Activated T-helper 1 cell treated with anti-CD3 and anti-CD28 coated beads, Interleukin-2, amount 50 U/mL, for 16 hours (primary cell): Measurements from ENCODE around the gene ZNF473.

ENCODE experiments used
- DNase-seq, 2 donors: peaks; one replicate each; pipeline ENCODE4 v3.0.0-alpha.2; 2020; ENCODE audit warnings: low read depth in 1 of 2, low spot score in 1 of 2

Gene ZNF473

DNA sequence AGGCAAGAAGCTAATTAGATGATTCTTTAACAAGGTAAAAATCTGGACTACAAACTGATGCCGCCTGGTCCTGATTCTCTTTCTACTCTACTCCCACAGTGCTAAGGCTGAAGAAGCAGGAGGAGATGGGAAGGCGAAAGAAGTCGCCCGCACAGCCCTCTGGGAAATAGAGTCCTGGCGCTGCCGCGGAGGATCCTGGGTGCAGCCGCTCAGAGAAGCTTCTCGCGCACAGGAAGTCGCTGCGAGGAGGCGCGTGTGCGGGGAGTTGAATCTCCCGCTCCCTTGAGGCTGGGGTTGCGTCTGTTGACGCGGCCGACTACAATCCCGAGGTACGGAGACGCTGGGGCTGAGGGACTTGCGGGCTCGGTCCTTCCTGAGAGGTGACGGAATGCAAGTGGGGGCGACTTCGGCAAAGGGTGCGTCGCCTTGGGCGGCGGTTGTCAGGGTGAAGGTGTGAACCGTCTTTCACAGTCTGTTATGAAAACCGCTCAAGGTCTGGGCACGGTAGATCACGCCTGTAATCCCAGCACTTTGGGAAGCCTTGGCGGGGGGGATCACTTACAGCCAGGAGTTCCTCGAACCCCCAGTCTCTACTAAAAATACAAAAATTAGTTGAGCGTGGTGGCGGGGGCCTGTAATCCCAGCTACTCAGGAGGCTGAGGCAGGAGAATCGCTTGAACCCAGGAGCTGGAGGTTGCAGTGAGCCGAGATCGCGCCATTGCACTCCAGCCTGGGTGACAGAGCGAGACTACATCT lies at the start of gene ZNF473:
Gene ZNF473, plus strand, starts transcription at position 212 of the 756 bp plus-strand sequence. CDS start 5,078 bp downstream, outside the sequence.
- peak; percentile 84 to 85 for DNase-seq

DNA sequence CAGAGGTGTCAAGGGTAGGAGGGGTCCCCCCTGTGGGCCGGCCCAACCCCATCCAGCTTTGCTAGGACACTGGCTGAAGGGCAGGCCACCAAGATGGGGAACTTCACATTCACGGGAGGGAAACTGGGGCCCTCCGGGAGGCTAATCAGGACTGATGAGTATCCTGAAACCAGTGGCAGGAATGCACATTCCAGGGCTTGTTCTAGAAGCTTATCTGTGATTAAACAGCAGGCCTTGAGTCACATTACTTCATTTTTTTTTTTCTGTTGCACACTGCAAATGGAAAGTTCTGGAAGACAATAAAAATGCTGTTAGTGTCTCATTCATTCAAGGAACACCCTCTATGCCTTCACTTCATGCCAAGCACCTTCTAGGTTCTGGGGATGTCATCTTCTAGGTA lies 49.3 kb upstream of the ZNF473 start:
- no peak for DNase-seq

DNA sequence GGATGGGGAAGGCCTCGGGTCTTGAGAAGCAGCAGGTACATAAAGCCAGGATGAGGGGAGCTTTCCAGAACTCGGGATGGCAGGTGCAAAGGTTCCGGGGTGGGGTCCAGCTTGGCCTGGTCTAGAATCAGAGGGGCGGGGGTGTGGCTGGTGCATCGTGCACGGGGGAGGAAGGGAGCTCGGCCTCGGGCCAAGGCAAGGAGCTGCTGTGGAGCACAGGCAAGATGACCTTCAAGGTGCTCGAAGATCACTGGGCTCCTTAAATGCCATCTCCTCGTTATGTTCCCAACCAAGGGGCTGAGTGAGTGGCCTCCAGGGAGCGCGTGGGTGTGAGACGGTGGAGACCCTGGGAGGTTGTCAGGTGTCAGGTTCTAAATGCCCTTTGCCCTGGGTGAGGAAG lies 48.7 kb upstream of the ZNF473 start:
- no peak for DNase-seq

DNA sequence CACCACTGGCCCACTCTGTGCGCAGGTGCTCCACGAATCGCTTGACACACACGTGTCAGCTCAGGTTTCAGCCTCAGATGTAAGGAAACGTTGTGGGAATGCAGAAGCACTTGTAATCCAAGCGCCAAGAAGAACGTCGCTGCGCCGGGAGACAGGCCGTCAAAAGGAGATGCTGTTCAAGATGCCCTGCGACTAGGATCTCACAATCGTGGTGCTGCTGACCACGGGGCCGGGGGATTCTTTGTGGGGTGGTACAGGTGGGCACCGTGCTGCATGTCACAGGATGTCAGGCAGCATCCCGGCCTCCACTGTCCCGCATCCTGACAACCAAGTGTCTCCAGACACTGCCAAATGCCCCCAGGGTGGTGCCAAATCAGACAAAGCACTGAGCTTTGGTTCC lies 47.9 kb upstream of the ZNF473 start:
- DNase-seq, result no peak

DNA sequence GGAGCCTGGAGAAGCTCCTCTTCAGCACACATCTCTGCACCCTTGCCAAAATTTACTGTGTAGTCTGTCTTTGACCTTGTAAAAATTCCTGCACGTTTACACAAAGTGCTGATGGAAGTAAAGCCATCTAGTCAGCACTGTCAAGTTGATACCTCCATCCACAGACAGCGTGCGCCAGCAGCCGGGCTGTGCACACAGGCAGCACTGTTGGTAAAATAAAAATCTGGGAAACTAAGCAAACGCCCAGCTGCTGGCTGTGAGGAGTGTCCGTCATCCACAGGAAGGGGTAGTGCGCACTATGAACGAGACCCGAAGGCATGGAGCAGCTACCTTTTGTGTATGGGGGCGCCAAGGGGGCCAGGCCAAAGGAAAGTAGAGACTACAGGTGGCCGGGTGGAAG lies 47.5 kb upstream of the ZNF473 start:
- no peak for DNase-seq

DNA sequence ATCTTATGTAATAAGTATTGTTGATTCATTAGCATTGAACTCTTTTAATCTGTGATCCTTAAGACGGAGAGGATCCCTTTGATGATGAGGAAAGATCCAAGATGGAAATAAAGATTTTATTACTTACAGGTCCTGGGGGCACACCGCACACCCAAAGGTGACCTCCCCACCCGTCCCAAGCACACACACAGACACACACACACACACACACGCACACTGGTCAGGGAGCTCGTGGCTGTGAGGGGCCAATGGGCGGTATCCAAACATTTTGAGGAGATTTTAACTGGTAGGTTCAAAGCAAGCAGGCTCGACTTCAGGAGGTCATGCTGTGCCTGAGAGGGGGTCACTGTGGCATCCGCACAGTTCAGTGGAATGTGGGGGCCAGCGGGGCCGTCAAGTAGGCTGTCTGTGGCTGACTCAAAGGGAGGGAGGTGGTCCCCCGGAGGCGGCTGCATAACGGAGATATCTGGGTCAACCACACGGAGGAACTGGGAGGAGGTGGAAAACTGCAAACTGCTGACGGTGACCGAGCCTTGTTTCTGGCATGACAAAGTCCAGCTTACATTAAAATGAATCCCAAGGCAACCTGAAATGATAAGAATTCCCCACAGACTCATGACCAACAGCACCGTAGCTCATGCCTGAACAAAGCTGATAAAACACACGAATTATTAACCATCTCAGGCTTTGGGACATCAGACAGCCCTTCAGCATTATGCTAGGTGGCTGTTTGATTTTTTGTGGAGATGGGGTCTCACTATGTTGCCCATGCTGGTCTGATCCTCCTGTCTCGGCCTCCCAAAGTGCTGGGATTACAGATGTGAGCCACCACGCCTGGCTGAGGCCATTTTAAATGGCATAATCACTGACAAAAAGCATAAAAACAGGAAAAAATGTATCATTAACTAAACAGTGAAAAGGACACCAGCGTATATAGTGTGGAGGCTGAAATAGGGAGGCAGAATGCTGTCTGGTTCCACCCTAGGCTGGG lies 43.9 kb upstream of the ZNF473 start:
- DNase-seq, result no peak

DNA sequence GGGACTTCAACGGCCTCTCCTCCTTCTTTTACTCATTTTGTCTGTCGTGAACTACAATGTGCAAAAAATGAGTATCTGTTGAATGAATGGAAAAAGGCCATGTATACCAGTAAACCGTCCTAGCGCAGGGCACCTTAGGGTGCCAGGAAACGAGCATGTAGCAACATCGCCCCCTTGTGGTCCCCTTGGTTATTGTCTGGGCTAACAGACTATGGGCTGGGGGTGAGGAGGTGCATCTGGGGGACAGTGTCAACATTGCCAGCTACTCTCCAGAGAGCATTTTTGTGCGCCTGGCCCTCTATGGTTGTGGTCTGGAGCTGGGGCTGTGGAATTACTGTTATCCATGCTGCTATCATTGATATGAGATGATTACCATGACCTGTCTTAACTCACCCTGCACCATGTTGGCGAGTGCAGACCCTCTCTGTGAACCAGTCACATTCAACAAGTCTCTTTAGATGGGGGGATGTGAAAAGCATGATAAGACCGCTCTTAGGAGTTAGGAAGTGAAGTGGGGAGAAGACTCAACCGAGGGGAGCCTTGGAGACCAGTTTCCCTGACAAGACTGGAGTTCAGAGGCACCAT lies 42.1 kb upstream of the ZNF473 start:
- peak; percentile 62 to 75 for DNase-seq

DNA sequence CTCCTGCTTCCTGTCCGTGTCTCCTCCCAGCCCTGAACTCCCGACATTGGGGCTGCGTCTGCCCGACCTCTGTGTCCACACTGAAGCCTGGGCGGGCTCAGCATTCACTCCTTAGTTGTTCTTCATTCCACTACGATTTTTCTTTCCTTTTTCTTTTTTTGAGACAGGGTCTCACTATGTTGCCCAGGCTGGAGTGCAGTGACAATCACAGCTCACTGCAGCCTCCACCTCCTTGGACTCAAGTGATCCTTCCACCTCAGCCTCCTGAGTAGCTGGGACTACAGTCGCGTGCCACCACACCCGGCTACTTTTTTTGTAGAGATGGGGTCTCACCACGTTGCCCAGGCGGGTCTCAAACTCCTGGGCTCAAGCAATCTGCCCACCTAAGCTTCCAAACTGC lies 41.3 kb upstream of the ZNF473 start:
- no peak for DNase-seq

DNA sequence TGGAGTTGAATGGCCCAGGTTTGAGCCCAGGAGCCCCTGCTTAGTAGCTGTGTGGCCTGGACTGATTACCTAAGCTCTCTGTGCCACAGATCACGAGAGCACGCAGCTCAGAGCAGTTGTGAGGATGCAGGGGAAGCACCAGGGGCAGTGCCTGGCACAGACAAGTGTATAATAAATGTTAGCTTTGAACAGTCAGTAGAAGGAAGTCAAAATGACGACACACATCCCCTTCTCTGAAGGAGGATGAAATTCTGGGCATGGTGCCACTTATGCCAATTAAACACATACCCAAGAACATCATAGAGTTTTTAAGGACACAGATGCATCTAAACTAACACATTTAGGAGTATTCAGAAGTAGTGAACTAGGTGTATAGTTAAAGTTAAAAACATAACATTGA lies 39.9 kb upstream of the ZNF473 start:
- no peak for DNase-seq

DNA sequence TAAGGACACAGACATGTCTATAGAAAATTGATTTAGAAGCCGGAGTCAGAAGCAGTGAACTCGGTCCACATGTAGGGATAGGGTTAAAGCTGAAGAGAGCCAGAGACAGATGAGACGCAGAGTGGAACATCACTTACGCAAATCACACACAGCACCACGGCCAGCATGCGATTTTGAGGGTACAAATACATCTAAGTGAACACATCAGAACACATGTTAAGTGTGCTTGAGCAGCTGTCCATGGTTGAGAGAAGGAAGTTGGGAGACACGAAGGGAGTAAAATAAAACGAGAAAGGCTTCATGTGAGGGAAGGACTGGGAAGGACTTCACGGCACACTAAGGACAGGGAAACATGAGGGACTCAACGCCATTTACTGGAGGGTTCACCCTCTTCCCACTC lies 39.5 kb upstream of the ZNF473 start:
- no peak for DNase-seq

DNA sequence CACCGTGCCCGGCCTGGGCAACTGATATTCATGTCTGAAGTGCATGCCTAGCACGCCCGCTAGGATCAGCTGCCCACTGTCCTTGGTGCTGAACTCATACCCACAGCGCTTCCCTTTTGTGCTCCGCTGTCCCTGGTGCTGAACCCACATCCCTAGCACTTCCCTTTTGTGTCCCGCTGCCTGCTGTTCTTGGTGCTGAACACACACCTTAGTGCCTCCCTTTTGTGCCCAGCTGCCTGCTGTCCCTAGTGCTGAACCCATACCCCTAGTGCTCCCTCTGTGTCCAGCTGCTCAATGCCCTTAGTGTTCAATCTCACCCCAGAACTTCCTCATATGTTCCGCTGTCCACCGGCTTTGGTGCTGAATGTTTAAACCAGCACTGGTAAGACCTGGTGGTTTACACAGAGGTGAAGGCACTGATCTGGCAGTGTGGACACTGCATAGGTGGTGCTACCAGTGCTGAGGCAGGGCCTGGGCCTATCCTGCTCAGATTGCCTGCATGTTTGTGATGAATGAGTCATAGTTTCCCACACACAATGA lies 38.6 kb upstream of the ZNF473 start:
- DNase-seq, result peak; percentile 30 to 44

DNA sequence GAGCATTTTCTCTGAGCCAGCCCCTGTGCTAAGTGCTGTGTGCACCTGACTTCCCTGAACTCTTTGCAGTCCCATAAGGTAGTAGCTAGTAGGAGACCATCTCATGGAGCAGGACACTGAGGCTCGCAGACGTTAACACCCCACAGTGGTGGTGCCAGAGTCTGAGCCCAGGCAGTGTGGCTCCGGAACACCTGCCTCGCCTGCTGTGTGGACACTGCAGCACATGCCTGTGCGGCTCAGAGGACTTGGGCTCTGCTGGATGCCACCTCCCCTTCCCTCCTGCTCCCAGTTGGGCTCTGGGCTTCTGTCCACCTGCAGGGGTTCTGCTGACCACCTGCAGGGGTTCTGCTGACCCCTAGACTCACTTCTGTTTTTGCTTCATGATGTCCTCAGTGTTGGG lies 37.8 kb upstream of the ZNF473 start:
- no peak for DNase-seq

DNA sequence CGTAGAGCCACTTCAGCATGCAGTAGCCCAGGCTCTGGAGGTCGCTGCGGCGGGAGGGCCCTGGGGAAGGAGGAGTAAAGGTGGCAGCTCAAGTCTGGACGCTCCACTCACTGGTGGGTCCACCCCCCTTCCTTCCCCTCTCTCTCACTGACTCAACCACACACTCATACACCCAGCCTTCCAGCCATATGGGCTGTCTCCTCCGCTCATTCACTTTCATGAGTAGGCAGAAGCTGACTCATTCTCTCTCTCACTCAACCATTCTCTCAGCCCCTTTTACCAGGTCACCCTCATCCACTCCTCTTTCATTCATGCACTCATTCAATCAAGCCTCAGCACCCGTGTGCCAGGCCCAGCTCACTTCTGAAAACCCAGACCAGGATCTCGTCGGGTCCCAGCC lies 37.4 kb upstream of the ZNF473 start:
- no peak for DNase-seq

DNA sequence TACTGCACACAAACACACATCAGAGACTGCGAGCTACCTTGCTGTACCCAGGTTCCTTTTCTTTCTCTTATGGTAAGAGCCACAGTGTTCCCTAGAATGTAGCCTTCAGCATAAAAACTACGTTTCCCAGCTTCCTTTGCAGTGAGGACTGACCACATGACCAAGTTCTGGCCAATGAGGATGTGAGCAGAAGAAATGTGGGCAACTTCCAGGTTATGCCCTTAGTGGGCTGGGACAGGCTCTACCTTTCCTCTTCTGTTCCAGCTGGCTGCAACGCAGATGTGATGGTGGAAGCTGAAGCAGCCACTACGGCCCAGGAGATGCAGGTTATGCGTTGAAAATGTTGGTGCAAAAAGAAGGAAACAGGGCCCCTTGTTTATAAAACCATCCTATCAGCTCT lies 28.1 kb upstream of the ZNF473 start:
- no peak for DNase-seq

DNA sequence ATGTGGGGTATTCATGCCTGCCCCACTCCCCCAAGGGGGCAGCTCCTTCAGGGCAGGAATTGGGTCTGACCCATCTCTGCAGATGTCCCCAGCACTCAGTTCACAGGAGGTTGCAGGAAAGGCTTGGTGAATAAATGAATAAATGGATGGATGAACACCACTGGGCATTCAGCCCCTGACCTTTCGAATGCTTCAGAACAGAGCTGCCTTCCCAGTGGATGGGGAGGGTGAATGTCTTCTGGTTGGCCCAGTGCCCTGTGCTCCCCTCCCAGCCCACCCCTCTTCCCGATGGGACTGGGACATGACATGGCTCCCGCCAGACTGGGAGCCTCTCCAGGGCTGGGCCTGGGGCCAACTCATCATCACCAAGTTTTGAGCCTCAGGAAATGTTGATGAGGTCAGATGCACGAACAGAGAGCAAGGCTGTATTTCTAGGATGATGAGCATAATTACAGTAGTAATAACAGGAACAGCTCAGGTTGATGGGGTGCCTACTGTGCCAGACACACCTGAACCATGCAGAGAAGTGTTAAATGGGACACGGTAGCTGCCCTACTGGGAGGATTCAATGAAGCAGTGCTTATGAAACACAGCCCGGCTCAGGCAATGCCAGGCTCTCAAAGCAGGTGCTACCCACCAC lies 26.3 kb upstream of the ZNF473 start:
- DNase-seq, result no peak

DNA sequence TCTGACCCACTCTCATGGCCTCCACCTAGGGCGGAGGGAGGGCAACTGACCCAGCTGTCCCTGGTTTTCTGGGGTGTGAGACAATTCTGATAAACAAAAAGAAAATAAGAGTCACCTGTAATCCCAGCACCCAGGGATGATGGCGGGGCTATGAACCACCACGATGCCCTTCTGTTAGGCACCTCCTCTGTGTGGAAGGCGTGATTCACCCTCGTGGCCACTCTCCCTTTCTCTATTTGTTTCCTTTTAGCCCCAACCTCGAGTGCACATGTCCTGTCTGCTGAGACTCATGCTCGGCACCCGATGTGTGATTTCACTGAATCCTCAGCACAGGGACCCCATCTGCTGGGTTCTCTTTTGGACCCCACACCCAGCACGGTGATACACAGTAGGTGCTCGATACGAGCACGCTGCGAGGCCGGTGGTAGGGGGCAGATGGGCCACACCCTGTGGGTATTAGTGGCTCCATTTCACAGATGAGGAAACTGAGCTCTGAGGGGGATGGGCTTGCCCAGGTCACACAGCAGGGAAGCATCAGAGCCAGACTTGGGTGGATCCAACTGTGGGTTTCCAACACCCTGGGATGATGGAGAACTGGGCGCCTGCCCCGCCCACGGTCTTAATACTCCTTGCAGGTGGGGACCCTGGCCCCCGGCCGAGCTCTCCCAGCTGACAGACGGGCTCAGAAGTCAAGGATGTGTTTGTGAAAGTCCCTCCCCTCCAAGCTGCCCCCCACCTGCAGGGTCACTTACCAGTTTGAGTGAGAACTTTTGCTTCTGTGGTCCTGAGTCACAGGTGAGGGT lies 25.6 kb upstream of the ZNF473 start:
- DNase-seq, result no peak

DNA sequence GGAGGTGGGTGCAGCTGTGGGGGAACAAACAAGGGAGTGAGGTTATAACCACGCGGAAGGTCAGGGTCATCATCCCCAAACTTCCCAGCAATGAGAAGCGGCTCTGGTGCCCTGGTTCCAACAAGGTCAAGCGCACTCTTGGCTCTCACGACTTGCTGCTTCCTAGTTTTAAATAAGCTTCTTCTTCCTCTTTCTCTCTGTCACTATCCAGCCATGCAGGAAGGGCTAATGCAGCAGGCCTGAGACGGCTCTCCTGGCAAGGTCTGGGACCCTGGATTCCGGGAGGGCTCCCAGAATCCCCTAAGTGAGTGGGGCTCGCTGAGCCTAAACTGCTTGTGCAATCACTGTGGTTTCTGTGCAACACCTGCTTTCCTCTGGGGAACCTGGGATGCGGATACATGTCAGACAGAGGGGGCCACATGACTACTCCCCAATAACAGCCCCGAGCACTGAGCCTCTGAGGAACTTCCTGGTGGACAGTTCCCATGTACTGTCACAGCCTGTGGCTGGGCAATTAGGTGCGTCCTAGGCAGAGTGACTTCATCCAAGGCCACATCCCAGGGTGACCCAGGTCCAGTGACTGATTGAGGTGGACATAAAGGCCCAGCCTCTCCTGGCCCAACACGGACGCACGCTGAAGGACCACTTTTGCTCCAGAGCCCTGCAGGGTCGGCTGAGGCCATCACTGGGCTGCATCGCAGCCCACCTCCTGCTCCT lies 24.8 kb upstream of the ZNF473 start:
- DNase-seq, result no peak

DNA sequence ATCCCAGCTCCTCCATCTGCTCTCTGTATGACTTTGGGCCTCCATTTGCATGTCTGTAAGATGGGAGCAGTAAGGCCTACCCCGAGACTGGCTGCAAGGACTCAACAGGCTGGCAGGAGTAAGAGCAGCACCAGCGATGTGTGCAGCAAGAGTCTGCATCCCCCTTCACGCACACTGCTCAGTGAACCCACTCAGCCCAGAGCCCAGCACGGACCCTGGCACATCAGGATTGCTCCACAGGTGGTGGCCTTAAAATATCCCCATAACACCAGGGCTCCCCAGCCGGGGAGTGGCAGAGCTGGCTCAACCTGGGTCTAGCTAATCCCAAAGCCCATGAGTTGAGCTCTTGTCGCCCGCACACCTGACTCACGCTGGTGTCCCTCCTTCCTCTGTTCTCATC lies 24.0 kb upstream of the ZNF473 start:
- no peak for DNase-seq

DNA sequence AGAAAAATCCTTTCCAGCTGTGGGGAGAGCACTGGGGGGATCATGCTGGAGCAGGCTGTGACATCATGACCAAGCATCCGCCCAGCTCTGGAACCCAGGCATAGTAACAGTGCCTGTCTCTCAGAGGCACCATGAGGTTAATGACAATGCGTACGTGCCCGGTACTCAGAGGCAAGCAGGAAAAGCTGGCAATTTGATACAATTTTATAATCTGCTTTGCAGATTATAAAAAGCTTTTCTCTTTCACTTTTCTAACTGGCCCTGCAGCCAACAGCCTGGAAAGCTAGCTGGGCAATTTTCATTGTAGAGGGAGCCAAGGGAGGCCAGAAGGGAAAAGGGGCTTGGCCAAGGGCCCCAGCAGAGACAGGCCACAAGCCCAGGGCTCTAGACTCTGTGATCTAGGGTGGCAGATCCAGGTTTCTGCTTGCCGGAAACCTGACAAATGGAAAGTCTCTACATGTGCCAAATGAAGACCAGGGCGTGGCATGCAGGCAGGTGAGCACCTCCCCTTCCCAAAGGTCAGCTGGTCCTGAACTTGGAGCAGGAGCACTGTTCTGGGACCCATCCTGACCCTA lies 23.3 kb upstream of the ZNF473 start:
- no peak for DNase-seq
